K562 (cell line): Measurements from ENCODE around the gene KCNJ2. TPM values are rescaled to one million over a fixed set of nuclear protein-coding genes. Genes with fewer than 3 reads are reported as not detected.

Source experiments
- CBX2 ChIP-seq: fragments of 200-600 bp; sonication (generic); IDR thresholded peaks from one replicate; pipeline ENCODE4 v1.6.1; 2012; ENCODE audit warnings: mild to moderate bottlenecking, low read length, inconsistent platforms; ENCODE audit not compliant: insufficient read depth, poor library complexity, severe bottlenecking
- CHD2 ChIP-seq: IDR thresholded peaks from 2 replicates; pipeline ENCODE4 v1.6.1; 2011; ENCODE audit warnings: low read depth, low read length
- FOXJ2 ChIP-seq: fragments of 200-800 bp; sonication (Bioruptor generic); IDR thresholded peaks from 2 replicates; pipeline ENCODE4 v1.6.1; 2016; ENCODE audit warnings: missing genetic modification characterization, missing compliant biosample characterization
- FOXK2 ChIP-seq, 2 experiments: fragments of 450-650 bp; IDR thresholded peaks in 1 of 2; conservative IDR thresholded peaks in 1 of 2; 2 replicates each; pipeline ENCODE4 v1.6.1; 2016; ENCODE audit warnings: low read depth in 2 of 2, mild to moderate bottlenecking in 1 of 2
- HCFC1 ChIP-seq: IDR thresholded peaks from 2 replicates; pipeline ENCODE4 v1.6.1; 2012; ENCODE audit warnings: low read depth, low read length, improper control_type of control experiment
- KDM1A ChIP-seq, 2 experiments: fragments of 450-650 bp; IDR thresholded peaks; 2 replicates each; pipeline ENCODE4 v1.6.1; 2016; ENCODE audit warnings: mild to moderate bottlenecking in 2 of 2
- KHSRP ChIP-seq: fragments of 450-650 bp; IDR thresholded peaks from 2 replicates; pipeline ENCODE4 v1.6.1; 2017
- MCM7 ChIP-seq, 2 experiments: fragments of 450-650 bp; IDR thresholded peaks; 2 replicates each; pipeline ENCODE4 v1.6.1; 2016 to 2018
- MXI1 ChIP-seq: IDR thresholded peaks from 2 replicates; pipeline ENCODE4 v1.6.1; 2011; ENCODE audit warnings: low read depth, mild to moderate bottlenecking, improper control_type of control experiment, low read length
- NCOR1 ChIP-seq: fragments of 450-650 bp; IDR thresholded peaks from 2 replicates; pipeline ENCODE4 v1.6.1; 2016; ENCODE audit warnings: mild to moderate bottlenecking, moderate library complexity
- PYGO2 ChIP-seq: fragments of 450-650 bp; IDR thresholded peaks from 2 replicates; pipeline ENCODE4 v1.6.1; 2016; ENCODE audit warnings: mild to moderate bottlenecking, missing genetic modification characterization, moderate library complexity, missing compliant biosample characterization
- SREBF2 ChIP-seq: sonication (generic); formaldehyde crosslinking; IDR thresholded peaks from 2 replicates; pipeline ENCODE4 v1.4.0; 2020; ENCODE audit warnings: mild to moderate bottlenecking, missing genetic modification reagents
- SRSF1 ChIP-seq: fragments of 200-400 bp; formaldehyde crosslinking; IDR thresholded peaks from 2 replicates; pipeline ENCODE4 v1.6.1; 2017; ENCODE audit warnings: mild to moderate bottlenecking, low read depth, low read length, moderate library complexity
- TBL1XR1 ChIP-seq, 2 experiments: IDR thresholded peaks; 2 replicates each; pipeline ENCODE4 v1.6.1; 2012; ENCODE audit warnings: improper control_type of control experiment in 2 of 2, low read length in 2 of 2, mild to moderate bottlenecking in 1 of 2
- TEAD4 ChIP-seq, 2 experiments: sonication (generic) in 1 of 2; formaldehyde crosslinking in 1 of 2; IDR thresholded peaks; 2 replicates each; pipeline versions ENCODE4 v1.6.1 to v1.8.0; 2012 to 2022; ENCODE audit warnings: borderline replicate concordance in 1 of 2, inconsistent platforms in 1 of 2, low read length in 1 of 2, mild to moderate bottlenecking in 1 of 2, missing genetic modification reagents in 1 of 2
- YY1 ChIP-seq, 3 experiments: IDR thresholded peaks; 2 replicates each; pipeline ENCODE4 v1.6.1; 2011; ENCODE audit warnings: low read length in 2 of 3, mild to moderate bottlenecking in 2 of 3, moderate library complexity in 2 of 3, borderline replicate concordance in 1 of 3, control low read depth in 1 of 3, low read depth in 1 of 3; ENCODE audit not compliant: insufficient read depth in 3 of 3, insufficient replicate concordance in 2 of 3, control insufficient read depth in 1 of 3, insufficient read length in 1 of 3; ENCODE audit errors: extremely low read depth in 1 of 3
- ZKSCAN8 ChIP-seq: fragments of 200-800 bp; sonication (Bioruptor generic); IDR thresholded peaks from 2 replicates; pipeline ENCODE4 v1.6.1; 2016; ENCODE audit warnings: missing genetic modification characterization, missing compliant biosample characterization
- ZNF311 ChIP-seq: fragments of 250-450 bp; sonication (Bioruptor Pico); IDR thresholded peaks from 2 replicates; pipeline ENCODE4 v1.4.0; 2020; ENCODE audit warnings: mild to moderate bottlenecking, moderate library complexity
- ZNF324 ChIP-seq: fragments of 250-450 bp; sonication (Bioruptor Pico); IDR thresholded peaks from 2 replicates; pipeline ENCODE4 v1.4.0; 2020; ENCODE audit warnings: mild to moderate bottlenecking
- ZNF408 ChIP-seq: fragments of 250-450 bp; sonication (Bioruptor Pico); IDR thresholded peaks from 2 replicates; pipeline ENCODE4 v1.4.0; 2020; ENCODE audit warnings: low read depth, mild to moderate bottlenecking, moderate library complexity
- ZNF41 ChIP-seq: fragments of 250-450 bp; sonication (Bioruptor Pico); conservative IDR thresholded peaks from 2 replicates; pipeline ENCODE4 v1.4.0; 2020; ENCODE audit warnings: mild to moderate bottlenecking
- ZNF830 ChIP-seq: fragments of 250-450 bp; sonication (Bioruptor Pico); IDR thresholded peaks from 2 replicates; pipeline ENCODE4 v1.5.0; 2021; ENCODE audit warnings: mild to moderate bottlenecking
- polyA plus RNA-seq, 8 experiments: library from polyadenylated mRNA; depleted of rRNA in 4 of 8; stranded (reverse) in 5 of 8; unstranded in 3 of 8; fragments of >200 nt; fragmentation: Nextera tagmentation in 2 of 8; fragmentation: Illumina TruSeq in 1 of 8; extraction: Ambion mirVana in 2 of 8; extraction: Trizol in 1 of 8; gene quantifications; 2 replicates each; pipeline versions ENCODE4 v1.2.1 to v1.2.3, GENCODE V29; 2011 to 2014; ENCODE audit warnings: inconsistent platforms in 1 of 8, missing spikeins in 1 of 8
- total RNA-seq, 7 experiments: library from RNA; depleted of rRNA in 6 of 7; stranded (reverse); fragments of >200 nt in 6 of 7; fragmentation: Illumina TruSeq in 2 of 7; extraction: Trizol in 2 of 7; gene quantifications; 2 replicates each; pipeline versions ENCODE4 v1.2.1 to v1.2.3, GENCODE V29; 2011 to 2021; ENCODE audit warnings: low replicate concordance in 1 of 7
- TF ChIP-seq, protein P1 (sequence below): fragments of 250-450 bp; sonication (Bioruptor Pico); IDR thresholded peaks from 2 replicates; pipeline ENCODE4 v1.5.0; 2022; ENCODE audit warnings: mild to moderate bottlenecking
- TF ChIP-seq, protein P2 (sequence below): sonication (generic); formaldehyde crosslinking; IDR thresholded peaks from 2 replicates; pipeline ENCODE4 v1.5.0; 2020; ENCODE audit warnings: missing genetic modification reagents
- TF ChIP-seq, protein P3 (sequence below): sonication (generic); formaldehyde crosslinking; IDR thresholded peaks from 2 replicates; pipeline ENCODE4 v1.8.1; 2022; ENCODE audit warnings: missing genetic modification reagents

The KCNJ2 gene
- total and polyA plus RNA-seq, 9 of the 15 experiments (the other 6 are each of a cell fraction or from before 2014, with no cell fraction given) = not detected

DNA sequence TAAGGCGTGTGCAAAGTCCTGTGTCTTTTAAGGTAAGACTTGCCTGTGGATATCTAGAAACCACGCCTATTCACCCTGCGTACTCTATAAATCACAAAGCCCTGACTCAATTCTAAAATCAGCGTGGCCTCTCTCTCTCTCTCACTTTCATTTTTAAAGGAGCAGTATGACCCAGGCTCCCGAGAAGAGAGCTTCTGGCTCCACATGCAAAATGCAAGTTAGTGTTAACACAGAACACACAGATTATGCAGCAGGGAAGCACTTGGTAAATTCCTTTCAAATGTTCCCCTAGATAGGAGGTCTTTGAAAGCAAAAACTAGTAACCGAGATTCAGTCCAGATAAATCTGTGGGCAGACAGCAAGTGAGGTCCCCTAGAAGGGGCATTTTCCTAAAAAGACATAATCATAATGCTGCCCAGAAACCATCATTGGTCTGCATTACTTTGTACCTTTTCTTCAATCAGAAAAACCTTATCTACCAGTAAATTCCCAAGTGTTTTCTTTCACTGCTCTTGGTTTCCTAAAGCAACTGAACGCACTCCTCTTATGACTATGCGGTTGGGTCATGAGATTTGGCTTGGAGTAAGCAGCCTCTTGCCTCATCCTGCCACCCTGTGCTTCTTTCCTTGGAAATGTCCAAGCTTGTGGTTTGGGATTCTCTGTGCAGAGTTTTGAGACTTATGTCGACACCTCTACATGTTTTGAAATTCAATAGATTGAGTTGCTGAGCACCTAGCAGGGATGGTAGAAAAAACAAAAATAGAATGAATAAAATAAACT lies 31.7 kb upstream of the KCNJ2 start (continued):
- TF ChIP-seq FOXK2 (conservative IDR thresholded peaks at IDR 0.05 in 1 of 2, IDR thresholded peaks at IDR 0.05 in 1 of 2; ENCODE audit: low read depth in 2 of 2) (no peak), MCM7 (IDR thresholded peaks at IDR 0.05) (no peak), TEAD4 (IDR thresholded peaks at IDR 0.05; ENCODE audit: low read length) (0 out of 2 replicates have a peak, but pooled peaks have one; percentile 11), TEAD4 (CRISPR knock-in tag; IDR thresholded peaks at IDR 0.05; ENCODE audit: borderline replicate concordance) (no peak), ZNF830 (CRISPR knock-in tag) (no peak), SRSF1 (no peak), PYGO2 (tag) (no peak), NCOR1 (no peak), SREBF2 (CRISPR knock-in tag) (no peak), KDM1A (IDR thresholded peaks at IDR 0.05) (peak; percentile 32 to 62; a peak in 3 of 4 replicates), KHSRP (no peak), YY1 (IDR thresholded peaks at IDR 0.05; ENCODE audit: borderline replicate concordance in 1 of 3, control insufficient read depth in 1 of 3, extremely low read depth in 1 of 3, insufficient read depth in 3 of 3, insufficient read length in 1 of 3, insufficient replicate concordance in 2 of 3, low read depth in 1 of 3, low read length in 2 of 3) (no peak), ZKSCAN8 (CRISPR knock-in tag) (no peak), HCFC1 (no peak), CBX2 (no peak), ZNF311 (CRISPR knock-in tag) (no peak), FOXJ2 (tag) (no peak), ZNF324 (no peak), ZNF41 (CRISPR knock-in tag) (no peak), MXI1 (no peak), CHD2 (no peak), ZNF408 (no peak), TBL1XR1 (IDR thresholded peaks at IDR 0.05; ENCODE audit: low read length in 2 of 2) (no peak)
- TF ChIP-seq, protein P1, sequence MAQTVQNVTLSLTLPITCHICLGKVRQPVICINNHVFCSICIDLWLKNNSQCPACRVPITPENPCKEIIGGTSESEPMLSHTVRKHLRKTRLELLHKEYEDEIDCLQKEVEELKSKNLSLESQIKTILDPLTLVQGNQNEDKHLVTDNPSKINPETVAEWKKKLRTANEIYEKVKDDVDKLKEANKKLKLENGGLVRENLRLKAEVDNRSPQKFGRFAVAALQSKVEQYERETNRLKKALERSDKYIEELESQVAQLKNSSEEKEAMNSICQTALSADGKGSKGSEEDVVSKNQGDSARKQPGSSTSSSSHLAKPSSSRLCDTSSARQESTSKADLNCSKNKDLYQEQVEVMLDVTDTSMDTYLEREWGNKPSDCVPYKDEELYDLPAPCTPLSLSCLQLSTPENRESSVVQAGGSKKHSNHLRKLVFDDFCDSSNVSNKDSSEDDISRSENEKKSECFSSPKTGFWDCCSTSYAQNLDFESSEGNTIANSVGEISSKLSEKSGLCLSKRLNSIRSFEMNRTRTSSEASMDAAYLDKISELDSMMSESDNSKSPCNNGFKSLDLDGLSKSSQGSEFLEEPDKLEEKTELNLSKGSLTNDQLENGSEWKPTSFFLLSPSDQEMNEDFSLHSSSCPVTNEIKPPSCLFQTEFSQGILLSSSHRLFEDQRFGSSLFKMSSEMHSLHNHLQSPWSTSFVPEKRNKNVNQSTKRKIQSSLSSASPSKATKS (CRISPR knock-in tag) = no peak
- TF ChIP-seq, protein P2, sequence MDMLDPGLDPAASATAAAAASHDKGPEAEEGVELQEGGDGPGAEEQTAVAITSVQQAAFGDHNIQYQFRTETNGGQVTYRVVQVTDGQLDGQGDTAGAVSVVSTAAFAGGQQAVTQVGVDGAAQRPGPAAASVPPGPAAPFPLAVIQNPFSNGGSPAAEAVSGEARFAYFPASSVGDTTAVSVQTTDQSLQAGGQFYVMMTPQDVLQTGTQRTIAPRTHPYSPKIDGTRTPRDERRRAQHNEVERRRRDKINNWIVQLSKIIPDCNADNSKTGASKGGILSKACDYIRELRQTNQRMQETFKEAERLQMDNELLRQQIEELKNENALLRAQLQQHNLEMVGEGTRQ (CRISPR knock-in tag) = no peak
- TF ChIP-seq, protein P3, sequence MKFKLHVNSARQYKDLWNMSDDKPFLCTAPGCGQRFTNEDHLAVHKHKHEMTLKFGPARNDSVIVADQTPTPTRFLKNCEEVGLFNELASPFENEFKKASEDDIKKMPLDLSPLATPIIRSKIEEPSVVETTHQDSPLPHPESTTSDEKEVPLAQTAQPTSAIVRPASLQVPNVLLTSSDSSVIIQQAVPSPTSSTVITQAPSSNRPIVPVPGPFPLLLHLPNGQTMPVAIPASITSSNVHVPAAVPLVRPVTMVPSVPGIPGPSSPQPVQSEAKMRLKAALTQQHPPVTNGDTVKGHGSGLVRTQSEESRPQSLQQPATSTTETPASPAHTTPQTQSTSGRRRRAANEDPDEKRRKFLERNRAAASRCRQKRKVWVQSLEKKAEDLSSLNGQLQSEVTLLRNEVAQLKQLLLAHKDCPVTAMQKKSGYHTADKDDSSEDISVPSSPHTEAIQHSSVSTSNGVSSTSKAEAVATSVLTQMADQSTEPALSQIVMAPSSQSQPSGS (CRISPR knock-in tag) = no peak
